ENCODE measurements around the gene ATP5F1D. TPM values are rescaled to one million over a fixed set of nuclear protein-coding genes. Genes with fewer than 3 reads are reported as not detected.

The ATP5F1D gene
- total RNA-seq, 4 donors from 2014 or later = 102 to 205 (median 137) TPM

DNA sequence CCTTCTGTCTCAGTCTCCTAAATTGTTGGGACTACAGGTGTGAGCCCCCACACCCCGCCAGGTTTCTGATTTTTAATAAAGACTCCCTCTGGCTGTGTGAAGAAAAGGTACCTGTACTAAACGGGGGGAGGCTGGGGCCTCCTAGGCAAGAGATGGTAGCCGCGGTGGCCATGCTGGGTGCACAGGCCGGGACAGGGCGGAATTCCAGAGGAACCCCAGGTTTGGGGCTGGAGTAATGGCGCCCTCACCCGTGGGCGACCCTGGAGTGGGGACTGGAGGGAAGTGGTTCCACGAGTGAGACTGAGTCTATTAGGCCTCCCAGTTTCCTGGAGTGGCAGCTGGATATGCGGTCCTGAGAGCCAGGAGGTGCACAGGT lies 2.1 kb upstream of the ATP5F1D start:
- 82% methylated on average over 9 of the region's 11 CpGs for WGBS
- no peaks in the 10 kb centered on the region for H3K9me3 ChIP-seq
- H3K4me3 ChIP-seq = no peak overlapping the region
- H3K36me3 ChIP-seq = no peaks in the 10 kb centered on the region
- TF ChIP-seq EP300 (IDR thresholded peaks at IDR 0.05) (no peak), POLR2AphosphoS5 (IDR thresholded peaks at IDR 0.05) (no peak), POLR2A (IDR thresholded peaks at IDR 0.05) (no peak)
- TF ChIP-seq, protein P1, sequence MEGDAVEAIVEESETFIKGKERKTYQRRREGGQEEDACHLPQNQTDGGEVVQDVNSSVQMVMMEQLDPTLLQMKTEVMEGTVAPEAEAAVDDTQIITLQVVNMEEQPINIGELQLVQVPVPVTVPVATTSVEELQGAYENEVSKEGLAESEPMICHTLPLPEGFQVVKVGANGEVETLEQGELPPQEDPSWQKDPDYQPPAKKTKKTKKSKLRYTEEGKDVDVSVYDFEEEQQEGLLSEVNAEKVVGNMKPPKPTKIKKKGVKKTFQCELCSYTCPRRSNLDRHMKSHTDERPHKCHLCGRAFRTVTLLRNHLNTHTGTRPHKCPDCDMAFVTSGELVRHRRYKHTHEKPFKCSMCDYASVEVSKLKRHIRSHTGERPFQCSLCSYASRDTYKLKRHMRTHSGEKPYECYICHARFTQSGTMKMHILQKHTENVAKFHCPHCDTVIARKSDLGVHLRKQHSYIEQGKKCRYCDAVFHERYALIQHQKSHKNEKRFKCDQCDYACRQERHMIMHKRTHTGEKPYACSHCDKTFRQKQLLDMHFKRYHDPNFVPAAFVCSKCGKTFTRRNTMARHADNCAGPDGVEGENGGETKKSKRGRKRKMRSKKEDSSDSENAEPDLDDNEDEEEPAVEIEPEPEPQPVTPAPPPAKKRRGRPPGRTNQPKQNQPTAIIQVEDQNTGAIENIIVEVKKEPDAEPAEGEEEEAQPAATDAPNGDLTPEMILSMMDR (IDR thresholded peaks at IDR 0.05) = no peak
- peaks cover 7% of the 10 kb centered on the region for H3K27me3 ChIP-seq
- peak overlapping the region; percentile 83 for H3K27ac ChIP-seq
- H3K4me1 ChIP-seq = peaks cover 73% of the 10 kb centered on the region
- DNase-seq (ENCODE audit: low spot score in 2 of 2) = no peak

DNA sequence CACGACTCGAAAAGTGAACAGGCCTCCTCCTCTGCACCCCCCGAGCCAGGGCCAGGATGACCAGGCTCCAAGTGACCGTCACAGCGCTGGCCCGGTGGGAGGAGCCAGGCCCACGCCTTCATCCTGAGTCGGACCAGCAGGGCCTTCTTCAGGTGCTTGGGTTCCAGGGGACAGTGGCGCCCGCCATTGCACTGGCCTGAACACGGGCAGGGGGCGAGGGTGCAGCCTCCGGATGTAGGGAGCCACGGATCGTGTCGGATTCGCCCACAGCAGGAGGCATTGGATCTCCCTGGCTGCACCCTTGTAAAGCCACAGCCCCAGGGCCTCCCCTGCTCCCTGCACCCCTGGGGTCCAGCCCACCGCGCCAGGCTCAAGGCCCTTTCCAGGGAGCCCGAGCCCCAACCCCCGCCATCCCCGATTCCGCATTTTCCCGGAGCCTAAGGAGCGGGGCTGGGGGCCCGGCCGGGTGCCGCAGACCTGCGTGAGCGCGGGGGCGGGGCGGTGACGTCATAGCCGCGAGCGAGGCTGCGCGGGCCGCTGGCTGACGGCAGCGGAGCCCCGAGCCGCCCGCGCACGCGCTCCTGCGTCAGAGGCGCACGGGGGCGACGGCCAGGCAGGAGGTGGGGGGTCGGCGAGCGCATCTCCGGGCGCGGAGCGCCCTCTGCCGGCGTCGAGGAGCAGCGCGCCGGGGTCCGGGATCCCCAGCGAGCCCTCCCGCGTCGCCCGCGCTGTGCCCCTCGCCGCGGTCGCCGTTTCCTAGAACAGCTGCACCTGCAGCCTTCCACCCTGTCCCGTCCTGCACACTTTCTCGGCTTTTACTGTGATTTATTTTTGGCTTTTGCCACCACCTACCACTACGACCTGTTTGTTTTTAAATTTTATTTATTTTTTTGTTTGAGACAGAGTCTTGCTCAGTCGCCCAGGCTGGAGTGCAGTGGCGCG lies 1.5 kb upstream of the ATP5F1D start:
- H3K4me1 ChIP-seq = peaks cover 80% of the 10 kb centered on the region
- TF ChIP-seq POLR2A (IDR thresholded peaks at IDR 0.05) (peak in 1 of 2 donors; percentile 15), EP300 (IDR thresholded peaks at IDR 0.05) (no peak)
- TF ChIP-seq, protein P1 (IDR thresholded peaks at IDR 0.05) = peak; percentile 94 to 96
- H3K36me3 ChIP-seq = no peaks in the 10 kb centered on the region
- peaks cover 7% of the 10 kb centered on the region for H3K27me3 ChIP-seq
- H3K4me3 ChIP-seq = peak overlapping the region; percentile 97
- H3K9me3 ChIP-seq = no peaks in the 10 kb centered on the region
- peak overlapping the region; percentile 83 for H3K27ac ChIP-seq
- 0% methylated on average over 17 of the region's 84 CpGs for WGBS
- DNase-seq (ENCODE audit: low spot score in 2 of 2) = peak; percentile 91 to 93

DNA sequence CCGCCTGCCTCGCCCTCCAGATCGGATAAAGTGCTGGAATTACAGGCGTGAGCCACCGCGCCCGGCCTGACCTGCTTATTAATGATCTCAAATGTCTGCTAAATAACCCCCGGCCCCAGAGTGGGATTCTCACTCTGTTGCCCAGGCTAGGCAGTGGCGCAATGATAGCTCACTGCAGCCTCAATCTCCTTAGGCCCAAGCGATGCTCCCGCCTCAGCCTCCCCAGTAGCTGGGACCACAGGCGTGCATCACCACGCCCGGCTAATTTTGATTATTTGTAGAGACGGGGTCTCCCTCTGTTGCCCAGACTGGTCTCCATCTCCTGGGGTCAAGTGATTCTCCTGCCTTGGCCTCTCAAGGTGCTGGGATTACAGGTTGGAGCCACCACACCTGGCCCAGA lies 626 bp upstream of the ATP5F1D start:
- H3K4me1 ChIP-seq = peaks cover 88% of the 10 kb centered on the region
- peaks cover 7% of the 10 kb centered on the region for H3K27me3 ChIP-seq
- peak overlapping the region; percentile 97 for H3K4me3 ChIP-seq
- H3K27ac ChIP-seq = no peak overlapping the region
- no peak for DNase-seq (ENCODE audit: low spot score in 2 of 2)
- no peaks in the 10 kb centered on the region for H3K9me3 ChIP-seq
- no peak for TF ChIP-seq POLR2AphosphoS5 (IDR thresholded peaks at IDR 0.05)
- TF ChIP-seq EP300 (IDR thresholded peaks at IDR 0.05) = no peak
- TF ChIP-seq, protein P1 (IDR thresholded peaks at IDR 0.05) = no peak
- no peak for TF ChIP-seq POLR2A (IDR thresholded peaks at IDR 0.05)
- WGBS = 41% methylated on average over 11 of the region's 15 CpGs
- no peaks in the 10 kb centered on the region for H3K36me3 ChIP-seq

DNA sequence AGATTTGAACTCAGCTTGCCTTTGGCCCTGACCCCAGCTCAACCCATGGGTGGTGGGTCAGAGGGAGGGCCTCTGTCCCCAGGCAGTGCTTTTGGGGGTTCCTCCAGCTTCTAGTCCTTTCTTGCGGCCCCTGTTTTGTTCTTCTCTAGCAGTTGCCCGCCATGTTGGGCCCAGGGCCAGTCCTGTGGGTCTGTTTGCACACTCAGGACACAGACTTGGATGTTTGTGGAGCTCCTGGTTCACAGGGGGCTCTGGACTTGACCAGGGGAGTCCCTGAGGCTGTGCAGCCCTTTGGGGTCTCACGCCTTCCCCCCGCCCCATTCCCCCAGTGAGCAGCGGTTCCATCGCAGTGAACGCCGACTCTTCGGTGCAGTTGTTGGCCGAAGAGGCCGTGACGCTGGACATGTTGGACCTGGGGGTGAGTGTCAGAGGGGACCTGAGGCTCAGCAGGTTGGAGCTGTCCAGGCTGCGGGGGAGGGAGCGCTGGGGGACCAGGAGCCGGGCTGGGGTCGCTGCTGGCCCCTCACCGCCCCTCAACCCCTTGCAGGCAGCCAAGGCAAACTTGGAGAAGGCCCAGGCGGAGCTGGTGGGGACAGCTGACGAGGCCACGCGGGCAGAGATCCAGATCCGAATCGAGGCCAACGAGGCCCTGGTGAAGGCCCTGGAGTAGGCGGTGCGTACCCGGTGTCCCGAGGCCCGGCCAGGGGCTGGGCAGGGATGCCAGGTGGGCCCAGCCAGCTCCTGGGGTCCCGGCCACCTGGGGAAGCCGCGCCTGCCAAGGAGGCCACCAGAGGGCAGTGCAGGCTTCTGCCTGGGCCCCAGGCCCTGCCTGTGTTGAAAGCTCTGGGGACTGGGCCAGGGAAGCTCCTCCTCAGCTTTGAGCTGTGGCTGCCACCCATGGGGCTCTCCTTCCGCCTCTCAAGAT lies 2.5 kb downstream of the ATP5F1D start:
- H3K27ac ChIP-seq = peak overlapping the region; percentile 88
- H3K4me1 ChIP-seq = peaks cover 85% of the 10 kb centered on the region
- WGBS = 70% methylated on average over 8 of the region's 33 CpGs
- no peaks in the 10 kb centered on the region for H3K9me3 ChIP-seq
- no peaks in the 10 kb centered on the region for H3K36me3 ChIP-seq
- H3K4me3 ChIP-seq = peak overlapping the region; percentile 42
- TF ChIP-seq POLR2AphosphoS5 (IDR thresholded peaks at IDR 0.05) (peak in 1 of 3 donors; percentile 36), EP300 (IDR thresholded peaks at IDR 0.05) (no peak)
- TF ChIP-seq, protein P1 (IDR thresholded peaks at IDR 0.05) = peak; percentile 96 to 97
- peak; percentile 94 for DNase-seq (ENCODE audit: low spot score in 2 of 2)
- no peaks in the 10 kb centered on the region for H3K27me3 ChIP-seq

Measured in suprapubic skin (tissue), 4 donors.